Loucy (cell line): ENCODE measurements around the gene SELENOF.

Experiments
- H2AFZ ChIP-seq: fragments of 200-600 bp; sonication (generic); 2 replicates; pipeline ENCODE4 v1.6.0; 2016; ENCODE audit warnings: antibody characterized with exemption, mild to moderate bottlenecking, low read length, moderate library complexity
- H3F3A ChIP-seq: fragments of 200-600 bp; 2 replicates; pipeline ENCODE4 v1.6.0; 2016; ENCODE audit warnings: antibody characterized with exemption, low read depth, mild to moderate bottlenecking
- H3K27me3 ChIP-seq: fragments of 200-600 bp; sonication (generic); 2 replicates; pipeline ENCODE4 v1.6.1; 2014; ENCODE audit warnings: low read length, mild to moderate bottlenecking; ENCODE audit not compliant: insufficient read depth, poor library complexity, severe bottlenecking
- H3K36me3 ChIP-seq: fragments of 200-600 bp; sonication (generic); 2 replicates; pipeline ENCODE4 v1.6.1; 2016; ENCODE audit warnings: low read length; ENCODE audit not compliant: insufficient read depth
- H3K4me1 ChIP-seq: fragments of 200-600 bp; sonication (generic); 2 replicates; pipeline ENCODE4 v1.5.1; 2014; ENCODE audit warnings: low read length, mild to moderate bottlenecking; ENCODE audit not compliant: insufficient read depth, poor library complexity, severe bottlenecking
- H3K4me2 ChIP-seq: fragments of 200-600 bp; sonication (generic); 2 replicates; pipeline ENCODE4 v1.6.0; 2014; ENCODE audit warnings: antibody characterized with exemption, low read length, low read depth, mild to moderate bottlenecking; ENCODE audit not compliant: poor library complexity, severe bottlenecking
- H3K4me3 ChIP-seq: fragments of 200-600 bp; sonication (generic); 2 replicates; pipeline ENCODE4 v1.5.1; 2014; ENCODE audit warnings: low read length, mild to moderate bottlenecking, mixed read lengths; ENCODE audit not compliant: poor library complexity, severe bottlenecking
- H3K79me2 ChIP-seq: fragments of 200-600 bp; sonication (generic); 2 replicates; pipeline ENCODE4 v1.6.1; 2014; ENCODE audit warnings: low read length; ENCODE audit not compliant: insufficient read depth
- H3K9ac ChIP-seq: fragments of 200-600 bp; sonication (generic); 2 replicates; pipeline ENCODE4 v1.6.0; 2014; ENCODE audit warnings: mild to moderate bottlenecking, low read depth, low read length, moderate library complexity; ENCODE audit not compliant: poor library complexity, severe bottlenecking
- H3K9me2 ChIP-seq: fragments of 200-600 bp; sonication (generic); replicated peaks from 2 replicates; pipeline ENCODE4 v1.6.1; 2016; ENCODE audit warnings: low read depth, low read length, mixed read lengths
- H3K9me3 ChIP-seq: fragments of 200-600 bp; sonication (generic); 2 replicates; pipeline ENCODE4 v1.6.1; 2014; ENCODE audit warnings: mild to moderate bottlenecking, antibody characterized with exemption, low read length, low read depth; ENCODE audit not compliant: insufficient read depth
- H4K20me1 ChIP-seq: fragments of 200-600 bp; sonication (generic); 2 replicates; pipeline ENCODE4 v1.6.0; 2014; ENCODE audit warnings: antibody characterized with exemption, low read length, mild to moderate bottlenecking; ENCODE audit not compliant: insufficient read depth, poor library complexity, severe bottlenecking
- EZH2phosphoT487 ChIP-seq: fragments of 200-600 bp; IDR thresholded peaks from 2 replicates; pipeline ENCODE4 v1.6.1; 2018; ENCODE audit warnings: antibody characterized with exemption, mild to moderate bottlenecking, moderate library complexity, borderline replicate concordance
- TF ChIP-seq, protein P1 (sequence below): fragments of 200-600 bp; sonication (generic); conservative IDR thresholded peaks from 2 replicates; pipeline ENCODE4 v1.5.1; 2014; ENCODE audit warnings: mild to moderate bottlenecking, antibody characterized with exemption, low read length

Gene SELENOF

DNA sequence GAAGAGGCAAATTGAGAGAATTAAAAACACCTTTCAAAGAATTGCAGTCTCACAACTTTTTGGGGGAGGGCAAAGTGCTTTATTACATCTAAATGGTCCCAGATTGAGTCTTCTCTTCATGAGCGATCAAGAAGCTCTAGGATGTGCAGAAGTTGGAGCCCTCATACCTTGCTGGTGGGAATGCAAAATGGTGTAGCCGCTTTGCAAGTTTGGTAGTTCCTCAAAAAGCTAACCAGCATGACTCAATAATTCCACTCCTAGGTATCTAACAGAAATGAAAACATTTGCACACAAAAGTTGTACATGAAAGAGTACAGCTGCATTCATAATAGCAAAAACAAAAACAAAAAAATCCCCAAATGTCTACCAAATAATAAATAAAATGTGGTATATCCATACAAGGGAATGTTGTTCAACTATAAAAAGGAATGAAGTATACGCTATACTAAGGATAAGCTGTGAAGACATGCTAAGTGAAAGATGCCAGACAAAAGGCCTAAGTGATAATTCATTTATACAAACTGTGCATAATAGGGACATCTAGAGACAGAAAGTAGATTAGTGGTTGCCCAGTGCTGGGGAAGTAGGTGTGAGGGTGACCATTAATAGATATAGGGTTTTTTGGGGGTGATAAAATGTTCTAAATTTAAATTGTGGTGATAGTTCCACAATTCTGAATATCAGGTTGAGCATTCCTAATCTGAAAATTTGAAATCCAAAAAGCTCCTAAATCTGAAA lies 55.2 kb downstream of the SELENOF start:
- H2AFZ ChIP-seq = no peak overlapping the region
- no peaks in the 10 kb centered on the region for H3K9me2 ChIP-seq
- H3K9me3 ChIP-seq = no peaks in the 10 kb centered on the region
- peaks cover 11% of the 10 kb centered on the region; the same call in 1 of the 2 replicates for H3K36me3 ChIP-seq
- H3K9ac ChIP-seq = no peak overlapping the region
- no peaks in the 10 kb centered on the region for H3K27me3 ChIP-seq
- H3K4me1 ChIP-seq = no peaks in the 10 kb centered on the region
- H3K79me2 ChIP-seq = no peaks in the 10 kb centered on the region
- TF ChIP-seq, protein P1, sequence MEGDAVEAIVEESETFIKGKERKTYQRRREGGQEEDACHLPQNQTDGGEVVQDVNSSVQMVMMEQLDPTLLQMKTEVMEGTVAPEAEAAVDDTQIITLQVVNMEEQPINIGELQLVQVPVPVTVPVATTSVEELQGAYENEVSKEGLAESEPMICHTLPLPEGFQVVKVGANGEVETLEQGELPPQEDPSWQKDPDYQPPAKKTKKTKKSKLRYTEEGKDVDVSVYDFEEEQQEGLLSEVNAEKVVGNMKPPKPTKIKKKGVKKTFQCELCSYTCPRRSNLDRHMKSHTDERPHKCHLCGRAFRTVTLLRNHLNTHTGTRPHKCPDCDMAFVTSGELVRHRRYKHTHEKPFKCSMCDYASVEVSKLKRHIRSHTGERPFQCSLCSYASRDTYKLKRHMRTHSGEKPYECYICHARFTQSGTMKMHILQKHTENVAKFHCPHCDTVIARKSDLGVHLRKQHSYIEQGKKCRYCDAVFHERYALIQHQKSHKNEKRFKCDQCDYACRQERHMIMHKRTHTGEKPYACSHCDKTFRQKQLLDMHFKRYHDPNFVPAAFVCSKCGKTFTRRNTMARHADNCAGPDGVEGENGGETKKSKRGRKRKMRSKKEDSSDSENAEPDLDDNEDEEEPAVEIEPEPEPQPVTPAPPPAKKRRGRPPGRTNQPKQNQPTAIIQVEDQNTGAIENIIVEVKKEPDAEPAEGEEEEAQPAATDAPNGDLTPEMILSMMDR = no peak
- TF ChIP-seq EZH2phosphoT487 = no peak
- H3K4me2 ChIP-seq = no peak overlapping the region
- H3F3A ChIP-seq = no peaks in the 10 kb centered on the region
- no peak overlapping the region for H3K4me3 ChIP-seq
- no peaks in the 10 kb centered on the region for H4K20me1 ChIP-seq

DNA sequence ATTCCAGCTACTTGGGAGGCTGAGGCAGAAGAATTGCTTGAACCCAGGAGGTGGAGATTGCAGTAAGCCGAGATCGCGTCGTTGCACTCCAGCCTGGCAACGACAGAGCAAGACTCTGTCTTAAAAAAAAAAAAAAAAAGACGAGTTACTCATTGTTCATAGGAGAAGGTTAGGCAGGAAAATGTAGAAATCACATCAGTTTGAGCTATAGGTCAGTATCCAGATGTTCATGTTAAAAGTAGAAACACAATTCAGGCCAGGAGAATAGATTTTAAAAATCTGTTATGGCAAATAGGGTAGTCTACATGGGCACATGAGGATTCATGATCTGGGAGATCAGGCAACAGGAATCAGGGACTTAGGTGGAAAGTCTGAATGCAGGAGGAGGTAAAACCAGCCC lies 57.7 kb downstream of the SELENOF start:
- H3K4me2 ChIP-seq = no peak overlapping the region
- no peaks in the 10 kb centered on the region for H3F3A ChIP-seq
- H2AFZ ChIP-seq = no peak overlapping the region
- TF ChIP-seq EZH2phosphoT487 = no peak
- TF ChIP-seq, protein P1 = no peak
- H3K79me2 ChIP-seq = no peaks in the 10 kb centered on the region
- no peaks in the 10 kb centered on the region for H3K36me3 ChIP-seq
- no peaks in the 10 kb centered on the region for H3K27me3 ChIP-seq
- H3K9ac ChIP-seq = no peak overlapping the region
- H3K9me2 ChIP-seq = no peaks in the 10 kb centered on the region
- no peaks in the 10 kb centered on the region for H3K9me3 ChIP-seq
- no peak overlapping the region for H3K4me3 ChIP-seq
- no peaks in the 10 kb centered on the region for H4K20me1 ChIP-seq
- H3K4me1 ChIP-seq = no peaks in the 10 kb centered on the region

DNA sequence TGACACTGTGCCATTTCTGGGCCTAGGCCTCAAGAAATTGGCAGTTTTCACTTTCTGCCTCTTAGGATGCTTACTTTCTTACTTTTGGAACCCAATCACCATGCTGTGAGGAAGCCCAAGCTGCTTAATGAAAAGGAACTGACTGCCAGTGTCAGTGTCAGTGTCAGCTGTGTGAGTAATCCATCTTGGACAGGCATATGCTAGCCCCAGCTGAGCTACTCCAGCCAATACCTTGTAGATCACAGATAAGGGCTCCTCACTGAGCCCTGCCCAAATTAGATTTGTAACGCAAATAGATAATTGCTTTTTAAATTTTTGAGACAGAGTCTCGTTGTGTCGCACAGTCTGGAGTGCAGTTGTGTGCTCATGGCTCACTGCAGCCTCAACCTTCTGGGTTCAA lies 59.6 kb downstream of the SELENOF start:
- Histone ChIP-seq H3K9me2 (no peaks in the 10 kb centered on the region), H3K4me3 (no peak overlapping the region), H2AFZ (no peak overlapping the region), H3K36me3 (no peaks in the 10 kb centered on the region), H3K9ac (no peak overlapping the region), H4K20me1 (no peaks in the 10 kb centered on the region), H3K4me1 (no peaks in the 10 kb centered on the region), H3K27me3 (no peaks in the 10 kb centered on the region), H3K79me2 (no peaks in the 10 kb centered on the region), H3K9me3 (no peaks in the 10 kb centered on the region), H3F3A (no peaks in the 10 kb centered on the region), H3K4me2 (no peak overlapping the region)
- no peak for TF ChIP-seq EZH2phosphoT487
- TF ChIP-seq, protein P1 = no peak
